Lung (tissue), 12 donors: ENCODE measurements around the gene ATP11A. TPM values are rescaled to one million over a fixed set of nuclear protein-coding genes. Genes with fewer than 3 reads are reported as not detected.

Source experiments
- ATAC-seq: fragments of 200-7000 bp; cut with Tn5 transposase; one replicate; pipeline ENCODE4 v1.9.1; 2020; ENCODE audit warnings: moderate number of reproducible peaks; ENCODE audit not compliant: insufficient read depth, low FRiP score
- DNase-seq, 3 donors: peaks; one replicate each; pipeline ENCODE4 v3.0.0-alpha.2; 2013 to 2017
- H3K27ac ChIP-seq, 2 donors: one replicate each; pipeline ENCODE4 v1.5.1; 2013; ENCODE audit warnings: mild to moderate bottlenecking in 2 of 2, moderate library complexity in 2 of 2, control low read depth in 1 of 2, inconsistent platforms in 1 of 2, low read depth in 1 of 2, low read length in 1 of 2
- H3K27me3 ChIP-seq, 3 donors: one replicate each; pipeline ENCODE4 v1.5.1; 2013; ENCODE audit warnings: low read length in 2 of 3; ENCODE audit not compliant: control insufficient read depth in 3 of 3, insufficient read depth in 3 of 3
- H3K36me3 ChIP-seq, 4 donors: one replicate each; pipeline ENCODE4 v1.5.1; 2013; ENCODE audit warnings: low read length in 4 of 4, mild to moderate bottlenecking in 1 of 4, moderate library complexity in 1 of 4; ENCODE audit not compliant: control insufficient read depth in 4 of 4, insufficient read depth in 4 of 4
- H3K4me1 ChIP-seq, 5 donors: one replicate each; pipeline ENCODE4 v1.5.1; 2013; ENCODE audit warnings: low read length in 5 of 5, mild to moderate bottlenecking in 2 of 5, moderate library complexity in 1 of 5; ENCODE audit not compliant: control insufficient read depth in 5 of 5, insufficient read depth in 5 of 5
- H3K4me3 ChIP-seq: one replicate; pipeline ENCODE4 v1.5.1; 2013; ENCODE audit warnings: mild to moderate bottlenecking, control low read depth, moderate library complexity
- H3K9ac ChIP-seq, 2 donors: one replicate each; pipeline ENCODE4 v1.5.1; 2013; ENCODE audit warnings: low read length in 2 of 2, control low read depth in 1 of 2; ENCODE audit not compliant: insufficient read depth in 1 of 2
- H3K9me3 ChIP-seq, 4 donors: one replicate each; pipeline ENCODE4 v1.5.1; 2013; ENCODE audit warnings: low read length in 3 of 4, mild to moderate bottlenecking in 1 of 4, moderate library complexity in 1 of 4; ENCODE audit not compliant: control insufficient read depth in 4 of 4, insufficient read depth in 3 of 4
- CTCF ChIP-seq: IDR thresholded peaks from 2 replicates; pipeline ENCODE4 v1.5.1; 2012; ENCODE audit warnings: mild to moderate bottlenecking; ENCODE audit errors: control extremely low read depth, extremely low read depth
- WGBS, 2 donors: extraction: QIAGEN DNeasy Blood & Tissue Kit; methylation state at CpG; one replicate each; pipeline ENCODE4 v1.1.7; 2013; 5-methylcytosine and 5-hydroxymethylcytosine counted together
- polyA plus RNA-seq, 2 donors: library from polyadenylated mRNA; stranded (reverse); fragments of 200-250 nt; gene quantifications; one replicate each; pipeline ENCODE4 v1.2.1, GENCODE V29; 2013
- total RNA-seq, 2 donors: library from RNA; depleted of rRNA in 1 of 2; stranded (reverse); fragments of >200 nt in 1 of 2; gene quantifications; one replicate each; pipeline ENCODE4 v1.2.1, GENCODE V29; 2014 to 2021
- donor health status: control.
- donor health status: control.
- donor health status: Bipolar disorder and iron deficiency.
- donor health status: healthy.
- donor health status: DM: yes; HTN: yes; CAD: no.

Gene ATP11A
- total and polyA plus RNA-seq, 4 donors, result 46.3 to 317 (median 162) TPM

DNA sequence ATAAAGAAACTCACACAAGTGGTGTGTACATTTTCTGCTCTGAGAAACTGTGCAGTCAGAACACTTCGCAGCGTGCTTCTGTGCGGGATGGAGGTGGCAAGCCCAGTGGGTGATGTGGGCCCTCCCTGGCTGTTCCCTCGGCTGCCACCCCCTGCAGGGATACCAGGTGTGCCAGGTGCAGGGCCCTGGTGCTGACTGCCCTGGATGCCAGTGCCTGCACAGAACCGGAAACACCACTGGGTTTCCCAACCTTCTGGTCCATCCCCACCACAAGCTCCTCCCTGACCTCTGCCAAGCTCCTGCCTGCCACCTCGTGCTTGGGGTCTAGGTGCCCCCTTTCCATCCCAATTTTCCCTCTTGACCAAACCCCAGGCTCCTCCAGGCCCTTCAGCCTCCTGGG lies 197.3 kb downstream of the ATP11A start:
- ATAC-seq (no peak), DNase-seq (no peak)
- no peak overlapping the region for H3K4me3 ChIP-seq
- TF ChIP-seq CTCF, result no peak
- no peak overlapping the region for H3K9ac ChIP-seq
- H3K4me1 ChIP-seq, result peaks cover 0 to 16% (median 3%) of the 10 kb centered on the region in 5 donors
- H3K27me3 ChIP-seq, result no peaks in the 10 kb centered on the region
- 90 to 95% methylated on average over 6 of the region's 6 CpGs for WGBS, 2 donors
- no peak overlapping the region for H3K27ac ChIP-seq
- H3K36me3 ChIP-seq, result peaks cover 0 to 19% (median 4%) of the 10 kb centered on the region in 4 donors
- peaks cover 0 to 2% (median under 1%) of the 10 kb centered on the region in 4 donors for H3K9me3 ChIP-seq

DNA sequence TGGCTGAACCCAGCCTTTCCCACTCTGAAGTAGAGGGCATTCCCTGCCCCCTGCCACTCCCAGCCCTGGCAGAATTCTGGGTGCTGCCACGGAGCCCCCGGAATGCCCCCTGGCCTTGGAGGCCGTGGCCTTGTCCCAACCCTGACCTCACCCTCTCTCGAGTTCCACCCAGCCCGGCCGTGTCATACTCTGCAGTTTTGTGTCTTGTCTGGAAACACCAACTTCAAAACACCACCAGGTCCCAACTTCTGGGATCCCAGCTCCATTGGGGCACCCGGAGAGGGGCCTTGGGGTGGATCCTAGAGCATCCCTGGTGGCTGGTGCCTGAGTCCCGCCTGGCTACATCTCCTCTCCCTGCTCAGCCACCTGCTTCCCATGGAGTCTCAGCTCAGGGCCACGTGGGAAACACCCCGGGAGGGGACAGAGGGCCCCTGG lies 197.7 kb downstream of the ATP11A start:
- peaks cover 0 to 20% (median 5%) of the 10 kb centered on the region in 5 donors for H3K4me1 ChIP-seq
- ATAC-seq (no peak), DNase-seq (no peak)
- no peak for TF ChIP-seq CTCF
- H3K27ac ChIP-seq, result no peak overlapping the region
- H3K4me3 ChIP-seq, result no peak overlapping the region
- H3K9ac ChIP-seq, result no peak overlapping the region
- WGBS, 2 donors, result 81 to 89% methylated on average over 10 of the region's 10 CpGs
- peaks cover 0 to 2% (median 0%) of the 10 kb centered on the region in 3 donors for H3K27me3 ChIP-seq
- peaks cover 0 to 2% (median under 1%) of the 10 kb centered on the region in 4 donors for H3K9me3 ChIP-seq
- peaks cover 0 to 15% (median 4%) of the 10 kb centered on the region in 4 donors for H3K36me3 ChIP-seq

DNA sequence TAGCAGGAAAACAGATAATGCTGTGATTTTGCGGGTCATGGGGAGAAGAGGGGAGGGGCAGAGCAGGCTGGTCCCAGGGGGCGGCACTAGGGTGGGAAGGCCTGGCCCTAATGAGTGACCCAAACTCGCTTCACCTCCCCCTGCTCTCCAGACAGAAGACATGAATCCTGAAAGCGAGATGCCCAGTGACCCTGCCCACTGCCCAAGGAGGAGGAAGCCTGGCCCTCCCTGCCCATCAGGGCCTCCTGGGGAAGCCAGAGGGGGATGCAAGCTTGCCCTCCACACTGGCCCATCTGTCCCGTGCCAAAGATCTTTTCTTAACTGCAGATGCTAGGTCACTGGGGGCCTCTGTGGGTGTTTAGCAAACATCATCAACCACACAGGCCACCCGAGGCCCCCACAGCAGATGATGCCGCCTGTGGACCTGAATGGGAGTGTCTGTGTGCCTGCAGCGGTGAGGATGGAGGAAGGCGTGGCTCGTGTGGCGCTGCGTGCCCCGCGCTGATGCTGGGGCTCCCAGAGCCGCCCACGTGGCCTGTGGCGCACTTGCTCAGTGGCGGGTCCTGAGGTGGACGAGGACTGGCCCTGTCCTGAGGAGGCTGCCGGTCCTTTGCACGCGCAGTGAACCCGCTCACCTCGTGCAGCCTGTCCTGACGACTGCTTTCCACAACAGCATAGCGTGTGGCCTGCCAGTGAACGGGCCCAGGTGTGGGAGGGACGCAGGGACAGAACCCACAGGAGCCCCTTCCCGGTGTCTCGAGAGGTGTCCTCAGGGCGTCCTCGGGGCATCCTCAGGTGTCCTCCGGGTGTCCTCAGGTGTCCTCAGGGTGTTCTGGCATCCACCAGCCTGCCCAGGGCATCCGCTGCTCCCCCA lies 198.6 kb downstream of the ATP11A start:
- H3K4me3 ChIP-seq, result no peak overlapping the region
- ATAC-seq (no peak), DNase-seq (no peak)
- H3K9ac ChIP-seq, result no peak overlapping the region
- 87 to 93% methylated on average over 34 of the region's 34 CpGs for WGBS, 2 donors
- peaks cover 0 to 22% (median 12%) of the 10 kb centered on the region in 5 donors for H3K4me1 ChIP-seq
- H3K9me3 ChIP-seq, result peaks cover 0 to 2% (median under 1%) of the 10 kb centered on the region in 4 donors
- peaks cover 0 to 2% (median 0%) of the 10 kb centered on the region in 3 donors for H3K27me3 ChIP-seq
- no peak for TF ChIP-seq CTCF
- no peak overlapping the region for H3K27ac ChIP-seq
- peaks cover 0 to 7% (median 3%) of the 10 kb centered on the region in 4 donors for H3K36me3 ChIP-seq
